HG02938 (cell line): ENCODE data around the gene IL2RA.
"Not testable (repeated sequence)": the region's sequence is repeated elsewhere in the genome, so short reads cannot be mapped to it uniquely, and the experiment has no call there.

ENCODE experiments used
- ATAC-seq: cut with Tn5 transposase; IDR thresholded peaks from one replicate; pipeline ENCODE4 v1.9.1; 2021; ENCODE audit warnings: mild to moderate bottlenecking, moderate library complexity; ENCODE audit not compliant: unreplicated experiment

IL2RA gene

DNA sequence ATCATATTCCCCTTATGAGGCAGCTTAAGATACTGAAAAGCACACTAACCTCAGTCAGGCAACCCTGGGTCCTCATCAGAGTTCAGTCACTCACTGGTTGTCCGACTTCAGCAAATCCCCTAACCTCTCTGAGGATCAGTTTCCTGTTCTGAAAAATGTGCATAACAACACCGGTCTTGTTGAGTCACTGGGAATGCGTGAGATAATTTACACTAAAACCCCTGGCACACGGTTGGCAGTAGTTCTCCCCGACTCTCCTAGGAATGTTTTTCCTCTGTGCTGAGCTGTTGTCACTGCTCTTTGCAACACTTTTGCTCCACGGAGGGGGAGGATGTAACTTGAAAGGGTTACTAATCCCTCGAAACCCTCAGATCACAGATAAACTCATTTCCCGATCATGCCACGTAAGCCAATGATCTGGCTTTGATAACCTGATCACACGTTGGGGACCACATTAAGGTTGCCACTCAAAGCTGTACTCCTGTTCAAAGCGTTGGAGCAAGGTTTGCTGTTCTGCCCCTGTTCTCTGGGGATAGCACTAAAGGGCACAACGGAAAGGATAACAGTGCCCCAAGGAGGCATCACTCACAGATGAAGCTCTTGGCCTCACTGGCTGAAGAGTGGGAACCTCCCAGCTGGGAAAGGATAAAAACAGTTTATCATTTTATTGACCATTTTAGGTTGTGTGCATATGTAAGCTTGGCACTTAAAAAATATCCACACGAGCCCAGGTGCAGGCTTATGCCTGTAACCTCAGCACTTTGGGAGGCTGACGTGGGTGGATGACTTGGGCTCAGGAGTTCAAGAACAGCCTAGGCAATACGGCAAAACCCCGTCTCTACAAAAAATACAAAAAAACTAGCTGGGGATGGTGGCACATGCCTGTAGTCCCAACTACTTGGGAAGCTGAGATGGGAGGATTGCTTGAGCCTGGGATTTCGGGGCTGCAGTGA is 21.6 kb upstream of the IL2RA start:
- no peak for ATAC-seq

DNA sequence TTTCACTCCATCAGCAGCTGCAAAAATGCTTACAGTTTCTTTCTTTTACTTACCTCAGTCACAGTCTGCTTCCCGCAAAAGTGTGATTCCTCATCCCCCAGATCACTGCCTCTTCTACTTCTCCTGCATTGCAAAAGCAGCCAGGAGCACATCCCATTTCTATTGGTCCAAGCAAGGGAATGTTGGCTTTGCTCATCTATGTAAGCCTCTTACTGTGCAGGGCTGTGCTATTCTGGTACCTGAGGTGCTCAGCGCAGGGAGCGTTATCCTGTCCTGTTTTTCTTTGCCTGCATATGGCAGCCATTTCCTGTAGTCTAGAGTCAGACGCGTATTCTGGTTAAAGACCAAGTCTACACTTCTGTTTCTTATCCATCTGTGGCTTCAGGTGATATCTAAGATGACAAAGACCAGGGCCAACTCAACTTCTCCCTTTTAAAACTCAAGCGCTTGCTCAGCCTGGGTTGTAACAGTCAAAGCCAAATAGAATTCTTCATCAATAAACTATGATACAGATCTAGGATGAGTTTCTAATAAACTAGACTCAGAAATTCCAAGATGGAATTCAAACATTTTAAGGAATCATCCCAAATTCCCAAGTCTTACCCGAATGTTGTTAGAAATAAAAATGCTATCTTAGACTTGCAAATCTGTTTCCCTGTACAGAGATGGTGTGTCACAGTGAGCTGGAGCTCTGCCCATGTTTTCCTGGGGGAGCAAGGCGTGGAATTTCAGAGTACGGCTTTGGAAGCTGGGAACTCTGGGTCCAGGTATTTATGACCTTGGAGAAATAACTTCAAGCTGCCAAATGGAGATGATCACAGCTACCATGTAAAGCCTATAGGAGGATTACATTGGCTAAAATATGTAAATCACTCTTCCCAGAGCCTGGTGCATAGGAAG is 20.6 kb upstream of the IL2RA start:
- ATAC-seq = no peak

DNA sequence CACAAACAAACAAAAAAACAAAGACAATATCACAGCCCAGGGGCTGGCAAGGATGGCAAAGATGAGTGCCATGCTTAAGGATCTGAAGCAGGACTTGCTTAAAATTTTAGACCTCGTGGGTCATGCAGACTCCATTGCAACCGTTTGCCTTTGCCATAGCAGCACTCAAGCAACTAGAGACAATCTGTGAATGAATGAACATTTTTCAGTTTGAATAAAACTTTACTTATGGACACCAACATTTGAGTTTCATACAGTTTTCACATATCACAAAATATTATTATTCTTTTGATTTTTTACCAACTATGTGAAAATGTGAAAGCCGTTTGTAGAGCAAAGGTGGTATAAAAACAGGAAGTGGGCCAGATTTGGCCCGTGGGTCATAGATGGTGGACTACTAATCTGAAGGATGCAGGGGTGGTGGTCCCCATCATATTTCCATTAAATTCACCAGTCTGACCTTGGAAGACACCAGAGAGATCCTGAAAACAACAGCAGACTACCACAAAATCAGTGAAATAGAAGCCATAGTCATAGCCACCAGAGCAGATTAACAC is 18.3 kb upstream of the IL2RA start:
- no peak for ATAC-seq

DNA sequence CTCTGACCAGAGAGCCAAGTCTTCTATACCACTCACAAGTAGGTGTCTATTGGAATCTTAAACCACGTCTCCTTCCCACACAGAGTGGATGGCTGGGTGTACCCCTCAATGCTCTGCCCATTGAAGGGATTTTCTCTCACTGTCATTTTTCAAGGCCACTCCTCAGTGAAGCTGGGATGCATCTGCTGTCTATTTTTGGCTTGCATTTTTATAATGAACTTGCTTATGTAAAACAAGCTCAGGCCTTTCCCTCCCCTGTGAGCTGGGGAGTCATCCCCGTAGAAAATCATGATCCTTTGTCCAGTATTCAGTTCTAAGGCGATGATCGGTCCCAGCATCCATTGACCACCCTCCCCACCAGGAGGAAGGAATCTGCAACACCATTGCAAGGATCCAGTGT is 16.9 kb upstream of the IL2RA start:
- ATAC-seq = no peak

DNA sequence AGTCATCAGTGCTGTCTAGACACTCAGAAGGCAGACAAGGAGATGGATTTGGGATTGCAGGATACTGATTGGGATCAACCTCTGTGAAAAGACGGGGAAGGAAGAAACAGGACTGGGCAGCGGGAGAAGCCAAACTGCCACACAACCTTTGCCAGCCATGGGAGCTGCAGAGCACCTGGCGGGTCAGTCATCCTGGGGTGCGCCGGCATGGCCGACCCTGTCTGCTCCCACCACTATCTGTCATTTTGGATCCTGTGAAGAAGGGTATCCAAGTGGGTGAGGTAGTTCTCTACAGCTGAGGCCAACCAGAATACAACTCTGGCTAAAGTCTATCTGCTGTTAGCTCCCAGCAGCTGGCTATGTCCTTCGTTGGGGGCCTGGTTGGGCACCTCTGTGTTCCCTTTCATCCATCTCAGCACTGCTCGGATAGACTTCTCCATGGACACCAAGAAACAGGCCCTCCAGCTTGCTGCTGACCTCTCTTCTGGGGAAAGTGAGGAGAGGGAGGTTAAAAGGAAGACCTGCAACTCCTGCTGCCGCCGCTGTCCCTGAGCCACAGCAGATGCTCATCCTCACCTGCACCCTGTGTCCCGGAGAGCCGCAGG is 15.0 kb upstream of the IL2RA start:
- no peak for ATAC-seq

DNA sequence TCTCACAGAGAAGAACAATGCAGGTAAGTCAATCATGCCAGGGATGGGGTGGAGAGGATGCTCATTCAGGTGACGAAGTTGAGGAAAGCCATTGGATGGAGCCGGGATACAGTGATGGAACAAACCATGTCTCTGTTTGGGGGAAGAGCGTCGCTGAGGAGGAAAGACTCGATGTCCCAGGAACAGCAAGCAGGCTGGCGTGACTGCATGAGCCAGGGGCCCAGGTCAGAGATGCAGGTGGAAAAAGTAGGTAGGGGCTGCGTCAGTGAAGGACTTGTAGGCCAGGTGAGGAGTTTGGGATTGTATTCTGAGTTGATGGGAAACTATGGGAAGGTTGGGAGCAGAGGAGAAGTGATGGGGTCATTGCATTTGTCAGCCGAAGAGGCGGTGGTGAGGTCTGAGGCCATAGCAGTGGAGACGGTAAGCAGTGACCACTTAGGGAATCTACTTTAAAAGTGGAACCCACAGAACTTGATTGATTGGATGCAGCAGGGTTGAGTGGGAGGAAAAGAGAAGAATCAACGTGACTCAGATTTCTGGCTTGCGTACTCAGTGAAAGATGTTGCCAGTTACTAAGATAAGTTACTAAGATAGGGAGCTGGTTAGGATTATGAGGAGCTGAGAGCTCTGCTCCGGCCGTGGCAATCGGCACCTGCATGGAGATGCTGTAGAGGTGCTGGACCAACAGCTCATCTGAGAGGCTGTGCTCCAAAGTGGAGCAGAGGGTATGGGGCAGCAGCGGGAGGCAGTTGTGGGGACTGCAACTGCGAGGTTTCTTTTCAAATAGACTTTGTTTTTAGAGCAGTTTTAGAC is 12.5 kb upstream of the IL2RA start:
- no peak for ATAC-seq

DNA sequence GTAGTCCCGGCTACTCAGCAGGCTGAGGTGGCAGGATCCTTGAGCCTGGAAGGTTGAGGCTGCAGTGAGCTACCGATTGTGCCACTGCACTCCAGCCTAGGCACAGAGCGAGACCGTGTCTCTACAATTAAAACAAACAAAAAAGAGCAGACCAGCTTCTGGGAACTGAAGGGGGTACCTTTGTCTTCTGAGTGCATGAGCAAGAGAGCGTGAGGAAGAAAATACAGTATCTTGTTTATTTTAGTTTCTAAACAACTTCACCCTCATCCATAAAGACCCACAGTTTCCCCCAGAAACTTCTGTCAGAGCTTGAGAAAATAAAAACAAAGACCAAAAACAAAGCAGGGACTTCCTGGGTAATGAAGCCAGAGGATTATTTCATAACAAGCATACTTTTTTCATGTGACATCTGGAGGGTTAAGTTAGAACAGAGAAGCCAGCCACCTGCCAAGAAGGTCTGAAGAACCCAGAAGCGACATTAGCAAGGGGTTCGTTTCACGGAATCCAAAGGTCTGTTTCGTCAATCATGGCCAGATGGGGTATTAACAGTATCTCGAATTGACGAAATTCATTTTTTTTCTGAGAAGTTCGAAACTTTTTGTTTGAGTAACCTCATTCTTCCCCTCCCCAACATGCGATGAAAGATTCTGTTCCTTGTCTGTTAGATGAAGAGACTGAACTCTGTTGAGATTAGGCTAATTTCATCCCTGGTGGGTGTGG is 10.2 kb upstream of the IL2RA start:
- peak; percentile 47 for ATAC-seq

DNA sequence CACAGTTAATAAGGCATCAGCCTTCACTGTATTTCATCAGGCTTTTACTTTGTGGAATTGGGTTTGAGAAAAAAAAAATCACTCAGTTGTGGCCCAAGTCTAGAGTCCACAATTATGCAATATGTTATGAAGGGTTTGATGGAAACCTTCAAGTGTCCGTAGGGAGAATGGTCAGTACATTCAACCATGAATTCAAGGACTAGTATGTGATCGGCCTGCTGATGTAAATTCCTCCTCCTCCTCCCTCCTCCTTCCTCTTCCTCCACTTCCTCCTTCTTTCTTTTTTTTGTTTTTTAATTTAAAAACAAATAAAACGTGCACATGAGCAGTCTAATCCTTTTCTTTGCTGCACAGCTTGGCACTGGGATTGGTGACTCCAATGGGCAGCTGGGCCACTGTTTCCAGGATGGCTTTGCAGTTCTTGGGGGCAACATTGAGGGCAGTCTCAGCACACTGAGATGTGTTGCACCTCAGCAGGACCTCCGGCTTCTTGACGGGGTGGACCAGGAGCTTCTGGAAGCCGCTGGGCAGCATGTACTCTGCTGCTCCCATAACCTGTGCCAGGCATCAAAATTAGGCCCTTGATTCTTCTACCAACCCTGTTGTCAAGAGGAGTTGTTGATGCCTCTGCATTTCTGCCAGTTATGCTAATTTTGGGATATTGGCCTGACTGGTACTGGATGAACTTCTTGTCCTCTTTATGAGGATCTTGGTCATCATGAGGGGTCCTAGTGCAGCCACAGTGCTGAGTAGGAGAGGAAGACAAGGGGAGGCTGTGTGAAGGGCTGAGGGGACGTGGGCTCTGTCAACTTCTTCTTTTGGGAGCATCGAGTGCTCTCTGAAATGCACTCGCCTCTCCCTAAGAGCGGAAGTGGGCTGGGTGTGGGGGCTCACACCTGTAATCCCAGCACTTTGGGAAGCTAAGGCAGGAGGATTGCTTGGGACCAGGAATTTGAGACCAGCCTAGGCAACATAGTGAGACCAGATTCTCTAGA is 9.3 kb upstream of the IL2RA start:
- peak; percentile 9 for ATAC-seq

DNA sequence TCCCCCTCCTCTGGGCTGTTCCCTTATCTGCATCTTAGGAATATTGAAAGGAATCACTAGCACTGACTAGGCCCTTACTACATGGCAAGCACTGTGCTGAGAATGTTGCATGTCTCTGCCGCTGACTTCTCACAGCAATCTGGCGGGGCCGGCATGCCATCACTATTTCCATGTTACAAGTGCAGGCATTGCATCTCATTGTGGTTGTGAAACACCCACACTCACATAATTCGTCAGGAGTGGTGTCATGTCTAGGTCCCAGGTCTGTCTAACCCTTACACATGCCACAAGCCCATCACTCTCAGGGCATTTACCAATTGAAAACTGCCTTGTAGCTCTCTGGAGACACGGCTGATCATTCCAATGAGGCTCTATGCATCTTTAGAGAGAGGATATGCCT is 8.5 kb upstream of the IL2RA start:
- ATAC-seq = no peak

DNA sequence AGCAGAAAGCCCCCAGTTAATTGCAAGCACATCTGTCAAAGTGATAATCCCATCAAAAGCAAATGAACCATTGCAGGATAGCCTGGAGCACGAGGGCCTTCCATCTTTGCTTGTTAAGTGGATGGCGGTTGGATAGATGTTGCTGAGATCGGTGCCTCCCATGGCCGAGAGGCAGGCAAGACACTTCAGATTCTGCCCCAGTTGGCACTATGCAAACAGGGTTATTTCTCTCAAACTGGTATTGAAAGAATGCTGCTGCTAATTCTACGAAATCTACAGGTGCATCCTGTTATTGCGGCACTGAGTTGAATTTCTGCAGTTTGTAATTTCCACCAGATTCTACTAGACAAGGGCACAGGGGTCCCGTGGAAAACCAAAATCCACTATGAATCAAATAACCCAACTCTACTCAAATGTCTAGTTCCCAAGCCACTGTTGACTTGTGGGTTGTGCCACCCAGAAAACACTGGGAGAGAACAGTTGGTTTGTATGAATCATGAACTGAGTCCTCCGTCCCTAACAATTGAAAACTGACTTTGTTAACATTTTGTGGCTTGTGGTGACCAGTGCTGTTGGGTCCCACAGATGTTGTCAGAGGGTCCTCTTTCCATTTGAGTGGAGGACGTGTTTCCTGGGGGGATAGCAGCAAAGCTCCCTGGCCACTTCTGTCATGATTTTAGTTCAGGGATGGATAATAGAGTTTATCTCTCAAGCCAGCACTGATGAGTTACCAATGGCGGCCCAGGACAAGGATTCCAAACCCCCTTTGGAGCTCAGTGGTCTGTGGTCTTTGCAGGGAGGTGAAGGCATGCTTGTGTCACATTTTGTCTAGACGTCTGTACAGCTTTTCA is 7.1 kb upstream of the IL2RA start:
- no peak for ATAC-seq

DNA sequence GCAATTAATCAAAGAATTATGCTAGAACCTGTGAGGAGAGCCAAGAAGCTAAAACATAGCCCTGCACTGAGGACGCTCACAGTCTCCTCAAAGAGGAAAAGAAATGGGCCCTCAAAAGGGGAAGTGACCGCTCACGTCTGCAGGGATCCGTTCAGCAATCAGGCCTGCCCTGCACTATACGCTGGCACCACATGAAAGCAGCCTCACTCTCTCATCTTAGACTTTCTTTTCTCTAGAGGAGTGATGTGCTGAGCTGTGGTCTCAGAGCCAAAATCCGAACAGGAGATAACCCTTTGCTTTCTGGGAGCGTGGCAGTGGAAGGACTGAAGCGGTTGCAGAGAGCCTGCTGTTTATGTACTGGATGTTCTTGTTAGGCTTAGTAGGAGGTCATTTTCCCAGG is 6.3 kb upstream of the IL2RA start:
- peak; percentile 47 for ATAC-seq

DNA sequence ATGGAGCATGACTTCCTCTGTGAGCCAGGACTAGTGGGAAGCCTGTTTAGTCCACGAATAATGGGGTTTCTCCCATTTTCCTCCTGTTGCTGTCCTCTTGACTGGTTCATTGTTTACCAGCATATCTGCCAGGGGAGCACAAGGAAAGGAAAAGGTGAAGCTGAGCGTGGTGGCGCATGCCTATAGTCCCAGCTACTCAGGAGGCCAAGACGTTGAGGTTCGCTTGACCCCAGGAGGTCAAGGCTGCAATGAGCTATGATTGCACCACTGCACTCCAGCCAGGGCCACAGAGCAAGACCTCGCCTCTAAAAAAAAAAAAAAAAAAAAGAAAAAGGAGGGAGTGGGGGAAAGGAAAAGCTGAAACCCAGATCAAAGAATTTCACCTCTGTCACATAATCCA is 5.8 kb upstream of the IL2RA start:
- no peak for ATAC-seq

DNA sequence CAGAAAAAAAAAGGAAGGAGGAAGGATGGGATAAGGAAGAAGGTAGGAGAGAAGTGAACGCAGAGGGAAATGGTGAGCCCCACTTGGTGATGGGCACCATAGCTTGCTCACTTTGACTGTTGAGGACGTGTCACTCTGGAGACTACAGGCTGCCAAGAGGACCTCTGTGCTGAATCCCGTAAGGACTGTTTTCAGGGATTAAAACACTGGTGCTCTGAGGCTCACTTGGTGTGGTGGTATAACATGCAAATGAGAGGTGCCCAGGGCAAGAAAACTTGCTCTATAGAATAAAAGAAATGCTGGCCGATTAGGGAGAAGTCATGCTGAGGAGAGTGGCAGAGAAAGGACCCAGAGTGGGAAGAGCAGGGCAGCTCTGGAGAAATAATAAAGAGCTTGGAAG is 5.3 kb upstream of the IL2RA start:
- no peak for ATAC-seq

DNA sequence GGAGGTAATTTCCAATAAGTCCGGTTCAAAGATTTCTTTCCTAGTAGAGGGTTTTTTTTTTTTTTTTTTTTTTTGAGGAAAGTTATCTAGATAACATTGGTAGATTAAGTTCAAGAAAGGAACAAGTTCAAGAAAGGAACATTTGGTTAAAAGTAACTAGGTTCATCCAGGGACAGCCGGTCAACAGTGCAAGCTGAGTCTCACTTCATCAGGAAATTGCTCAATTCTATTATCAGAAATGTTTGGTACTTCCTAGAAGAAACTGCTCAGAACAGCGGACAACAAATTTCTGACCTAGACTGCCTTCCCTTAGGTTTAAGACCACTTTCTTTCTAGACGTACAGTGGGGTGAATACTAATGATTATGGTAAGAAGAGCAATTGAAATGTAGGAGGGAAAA is 3.7 kb upstream of the IL2RA start:
- no peak for ATAC-seq

DNA sequence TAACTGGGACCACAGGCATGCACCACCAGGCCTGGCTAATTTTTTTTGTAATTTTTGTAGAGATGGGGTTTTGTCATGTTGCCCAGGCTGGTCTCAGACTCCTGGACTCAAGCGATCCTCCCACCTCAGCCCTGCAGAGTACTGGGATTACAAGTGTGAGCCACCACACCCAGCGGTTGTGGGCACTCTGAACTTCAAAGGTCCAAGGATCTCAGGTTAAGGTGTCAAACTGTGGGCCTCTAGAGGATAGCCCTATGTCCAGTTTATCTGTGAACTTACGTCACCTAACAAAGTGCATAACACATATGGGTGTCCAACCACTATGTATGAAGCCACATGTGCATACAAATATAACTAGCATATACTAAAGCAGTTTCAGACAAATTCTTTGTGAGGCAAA is 3.2 kb upstream of the IL2RA start:
- ATAC-seq = no peak

DNA sequence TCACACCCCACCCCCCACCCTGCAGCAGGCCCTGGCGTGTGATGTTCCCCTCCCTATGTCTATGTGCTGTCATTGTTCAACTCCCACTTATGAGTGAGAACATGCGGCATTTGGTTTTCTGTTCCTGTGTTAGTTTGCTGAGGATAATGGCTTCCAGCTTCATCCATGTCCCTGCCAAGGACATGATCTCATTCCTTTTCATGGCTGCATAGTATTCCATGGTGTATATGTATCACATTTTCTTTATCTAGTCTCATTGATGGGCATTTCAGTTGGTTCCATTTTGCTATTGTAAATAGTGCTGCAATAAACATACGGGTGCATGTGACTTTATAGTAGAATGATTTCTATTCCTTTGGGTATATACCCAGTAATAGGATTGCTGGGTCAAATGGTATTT is 2.6 kb upstream of the IL2RA start:
- not testable (repeated sequence) for ATAC-seq

DNA sequence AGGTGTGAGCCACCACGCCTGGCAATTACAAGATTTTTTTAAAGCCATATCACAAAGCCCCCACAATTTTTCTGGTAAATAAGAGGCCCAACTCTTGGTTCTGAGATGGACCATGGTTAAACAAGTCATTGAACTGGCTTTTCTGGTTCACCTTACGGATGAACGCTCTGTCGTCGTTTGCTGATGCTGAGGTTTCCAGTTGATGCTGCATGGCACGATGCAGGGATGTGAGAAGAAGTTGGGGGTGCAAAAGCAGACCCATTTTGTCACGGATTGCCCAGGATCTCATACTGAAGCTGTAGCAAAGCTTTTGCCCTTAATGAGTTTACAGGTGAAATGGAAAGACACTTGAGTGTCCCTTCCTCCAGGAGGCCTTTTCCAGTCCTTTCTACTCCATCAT is 2.0 kb upstream of the IL2RA start:
- no peak for ATAC-seq

DNA sequence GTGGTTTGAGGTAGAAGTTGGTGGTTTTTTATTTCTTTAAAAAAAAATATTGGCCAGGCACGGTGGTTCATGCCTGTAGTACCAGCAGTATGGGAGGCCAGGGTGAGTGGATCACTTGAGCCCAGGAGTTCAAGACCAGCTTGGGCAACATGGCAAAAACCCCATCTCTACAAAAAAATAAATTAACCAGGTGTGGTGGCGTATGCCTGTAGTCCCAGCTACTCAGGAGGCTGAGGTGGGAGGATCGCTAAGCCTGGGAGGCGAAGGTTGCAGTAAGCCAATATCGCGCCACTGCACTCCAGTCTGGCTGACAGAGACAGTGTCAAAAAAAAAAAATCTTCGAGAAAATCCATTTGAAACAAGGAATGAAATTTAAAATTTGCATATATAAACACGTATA is 1.1 kb downstream of the IL2RA start:
- ATAC-seq = no peak
